GM18499 (cell line): ENCODE results near the gene FHIT.
"Not testable (repeated sequence)": the region's sequence is repeated elsewhere in the genome, so short reads cannot be mapped to it uniquely, and the experiment has no call there.

Experiments used
- ATAC-seq: cut with Tn5 transposase; IDR thresholded peaks from one replicate; pipeline ENCODE4 v1.9.1; 2021; ENCODE audit warnings: moderate number of reproducible peaks; ENCODE audit not compliant: insufficient read depth, unreplicated experiment

FHIT gene

DNA sequence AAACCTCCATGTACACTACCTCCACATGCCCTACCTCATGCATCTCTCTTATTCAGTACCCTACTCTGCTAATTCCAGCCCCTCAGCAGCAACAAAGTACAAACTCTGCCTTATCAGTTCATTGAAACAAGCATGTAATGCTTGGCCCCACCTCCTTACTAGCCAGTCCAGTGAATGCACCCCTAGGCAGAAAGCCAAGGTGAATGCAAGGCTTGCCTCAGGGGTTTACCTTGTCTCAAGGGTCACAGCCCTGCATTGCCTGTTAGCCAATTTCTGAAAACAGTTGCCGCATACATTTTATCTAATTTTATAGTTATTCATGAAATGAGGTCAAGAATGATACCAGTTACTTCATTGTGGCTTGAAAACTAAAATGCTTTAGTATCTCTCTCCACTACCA lies 576.4 kb downstream of the FHIT start:
- no peak for ATAC-seq

- ATAC-seq = no peak
Measured at GRCh38 chr3:60673123-60673522, 578.1 kb downstream of the FHIT start.

DNA sequence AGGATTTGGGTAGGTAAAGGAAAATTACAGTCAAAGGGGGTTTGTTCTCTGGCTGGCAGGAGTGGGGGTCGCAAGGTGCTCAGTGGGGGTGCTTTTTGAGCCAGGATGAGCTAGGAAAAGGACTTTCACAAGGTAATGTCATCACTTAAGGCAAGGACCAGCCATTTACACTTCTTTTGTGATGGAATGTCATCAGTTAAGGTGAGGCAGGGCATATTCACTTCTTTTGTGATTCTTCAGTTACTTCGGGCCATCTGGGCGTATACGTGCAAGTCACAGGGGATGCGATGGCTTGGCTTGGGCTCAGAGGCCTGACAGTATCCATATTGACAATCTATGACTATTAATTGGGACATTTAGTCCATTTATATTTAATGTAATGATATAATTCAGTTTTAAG lies 578.9 kb downstream of the FHIT start:
- not testable (repeated sequence) for ATAC-seq

GRCh38 chr3:60669636-60670035 lies 581.6 kb downstream of the FHIT start:
- no peak for ATAC-seq

- ATAC-seq = no peak
Measured at GRCh38 chr3:60660026-60660425, 591.2 kb downstream of the FHIT start.

DNA sequence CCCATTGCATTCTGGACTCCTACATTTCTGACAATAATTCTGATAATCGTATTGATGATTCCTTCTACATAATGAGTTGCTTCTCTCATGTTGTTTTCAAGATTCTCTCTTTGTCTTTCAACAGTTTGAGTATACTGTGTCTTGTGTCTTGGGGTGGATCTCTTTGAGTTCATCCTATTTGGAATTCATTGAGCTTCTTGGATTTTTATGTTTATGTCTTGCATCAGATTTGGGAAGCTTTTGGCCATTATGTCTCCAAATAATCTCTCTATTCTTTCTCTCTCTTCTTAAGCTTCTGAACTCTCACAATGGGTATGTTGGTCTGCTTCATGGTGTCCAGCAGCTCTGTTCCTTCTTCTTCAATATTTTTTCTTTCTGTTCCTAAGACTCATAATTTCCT lies 592.2 kb downstream of the FHIT start:
- no peak for ATAC-seq

GRCh38 chr3:60657972-60658371 lies 593.3 kb downstream of the FHIT start:
- ATAC-seq = peak; percentile 98

DNA sequence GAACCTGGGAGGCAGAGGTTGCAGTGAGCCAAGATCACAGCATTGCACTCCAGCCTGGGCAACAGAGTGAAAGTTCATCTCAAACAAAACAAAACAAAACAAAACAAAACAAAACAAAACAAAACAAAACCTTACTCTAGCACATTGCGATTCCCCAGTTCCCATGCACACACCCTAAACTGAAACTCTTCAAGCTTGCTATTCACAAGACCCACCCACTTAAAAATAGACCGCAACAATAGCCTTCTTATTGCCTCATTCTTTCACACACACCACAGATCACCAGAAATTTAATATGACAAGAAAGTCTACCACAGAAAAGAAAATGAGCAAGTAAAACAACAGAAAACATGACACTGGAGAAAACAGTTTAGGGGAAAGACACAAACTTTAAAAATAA lies 598.4 kb downstream of the FHIT start:
- ATAC-seq = no peak

- ATAC-seq = no peak
Measured at GRCh38 chr3:60651799-60652198, 599.5 kb downstream of the FHIT start.

- no peak for ATAC-seq
Measured at GRCh38 chr3:60650171-60650570, 601.1 kb downstream of the FHIT start.

DNA sequence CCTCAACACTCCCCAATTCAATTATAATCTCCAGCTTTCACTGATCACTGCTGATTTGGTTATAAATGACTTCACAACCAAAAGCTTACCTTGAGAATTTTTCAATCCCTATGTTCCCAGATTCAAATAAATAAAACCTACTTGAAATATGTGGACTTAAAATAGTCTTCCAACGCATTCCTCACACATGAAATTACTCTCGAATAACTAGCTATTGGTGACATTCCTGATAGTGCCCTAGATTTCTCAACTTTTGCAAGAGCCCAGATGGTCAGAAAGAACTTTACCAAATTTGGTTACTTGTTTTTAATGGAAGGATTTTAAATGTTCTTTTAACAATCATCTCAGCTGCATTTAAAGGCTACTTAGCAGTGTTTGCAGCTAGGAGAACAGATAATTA lies 605.5 kb downstream of the FHIT start:
- ATAC-seq = no peak

- ATAC-seq = no peak
Measured at GRCh38 chr3:60643831-60644230, 607.4 kb downstream of the FHIT start.

DNA sequence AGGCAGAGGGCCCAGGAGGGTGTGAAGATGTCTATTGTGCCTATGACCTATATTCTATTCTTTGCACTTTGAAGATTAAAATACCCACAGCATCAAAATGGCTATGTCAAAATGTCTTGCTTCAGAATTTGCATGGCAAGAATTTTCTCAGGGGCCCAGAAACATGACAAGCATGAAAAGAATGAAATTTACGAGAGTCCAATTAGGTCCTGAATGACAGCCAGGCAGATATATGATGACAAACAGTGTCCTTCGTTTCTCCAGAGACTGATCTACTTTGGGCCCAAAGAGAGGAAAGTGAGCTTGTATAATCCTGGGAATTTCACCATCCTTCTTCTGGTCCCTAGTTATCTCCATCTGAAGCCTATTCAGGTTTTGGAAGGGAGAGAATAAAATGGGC lies 609.9 kb downstream of the FHIT start:
- no peak for ATAC-seq

- no peak for ATAC-seq
Measured at GRCh38 chr3:60636846-60637245, 614.4 kb downstream of the FHIT start.

- ATAC-seq = no peak
Measured at GRCh38 chr3:60633644-60634043, 617.6 kb downstream of the FHIT start.

- ATAC-seq = no peak
Measured at GRCh38 chr3:60631509-60631908, 619.7 kb downstream of the FHIT start.

DNA sequence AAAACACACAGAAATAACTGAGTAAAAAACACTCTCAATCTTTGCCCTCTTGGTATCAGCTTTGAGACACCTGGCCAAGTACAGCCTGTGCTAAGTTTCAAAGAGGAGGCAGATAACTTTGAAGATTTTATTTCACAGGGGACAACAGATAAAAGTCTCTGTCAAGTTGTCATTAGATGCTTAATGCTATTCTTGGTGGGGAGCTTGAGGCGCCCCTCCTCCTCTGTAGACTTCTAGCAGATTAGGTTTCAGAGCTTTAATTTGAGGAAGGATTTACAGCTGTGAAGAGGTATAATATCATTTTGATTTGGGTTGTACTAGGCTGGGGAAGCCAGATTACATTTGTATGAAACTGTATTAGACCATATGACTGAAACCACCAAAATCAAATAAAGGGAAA lies 620.3 kb downstream of the FHIT start:
- ATAC-seq = no peak

DNA sequence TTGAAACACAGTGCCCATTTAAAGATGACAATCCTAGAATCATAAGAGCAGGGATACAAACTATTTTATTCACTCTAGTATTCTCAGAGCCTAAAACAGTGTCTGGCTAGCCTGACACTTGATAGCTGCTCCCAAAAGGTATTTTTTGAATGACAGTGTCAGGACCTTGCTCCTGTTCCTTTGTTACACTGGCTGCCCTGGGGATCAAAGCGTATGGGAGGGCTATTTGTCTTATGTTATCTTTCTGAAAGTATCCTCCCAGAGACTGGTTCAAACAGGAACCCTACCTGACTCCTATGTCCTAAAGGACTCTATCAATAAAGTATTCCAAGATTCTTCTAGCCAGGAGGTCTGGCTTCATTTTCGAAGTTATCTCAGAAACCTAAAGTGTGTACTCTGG lies 621.4 kb downstream of the FHIT start:
- no peak for ATAC-seq

DNA sequence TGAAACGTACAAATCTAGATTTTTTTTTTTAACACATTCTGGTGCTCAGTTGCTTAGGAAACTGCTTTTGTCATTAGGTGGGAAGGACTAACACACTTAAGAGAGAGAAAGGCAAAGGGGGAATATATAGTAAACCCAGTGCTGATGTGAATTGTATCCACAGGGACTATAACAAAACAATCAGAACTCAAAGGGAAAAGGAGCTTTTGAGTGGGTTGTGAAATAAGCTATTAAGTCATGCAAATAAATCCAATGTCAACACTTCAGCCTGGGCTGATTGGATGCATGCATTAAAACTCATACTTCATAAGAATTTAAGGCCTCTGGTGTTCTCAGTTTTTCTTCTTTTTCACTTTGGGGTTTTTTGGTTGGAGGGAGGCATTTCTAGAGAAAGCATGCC lies 628.9 kb downstream of the FHIT start:
- ATAC-seq = no peak

DNA sequence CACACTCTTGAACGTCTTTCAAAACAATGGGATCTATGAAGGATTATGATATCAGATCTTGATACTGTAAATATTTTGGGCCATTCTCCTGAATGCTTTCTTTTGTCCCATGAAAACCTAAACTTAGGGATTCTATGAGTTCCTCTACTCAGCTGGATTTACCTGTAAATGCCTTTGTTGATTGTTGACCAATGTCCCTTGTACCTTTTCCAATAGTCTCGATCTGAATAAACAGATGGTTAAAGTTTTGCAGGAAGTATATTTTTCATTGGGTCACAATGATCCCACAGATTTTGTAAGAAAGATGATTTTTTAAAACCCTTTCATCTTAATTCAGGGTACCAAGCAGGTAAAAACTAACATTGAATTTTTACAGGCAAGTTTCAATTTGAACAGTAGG lies 634.1 kb downstream of the FHIT start:
- ATAC-seq = no peak

DNA sequence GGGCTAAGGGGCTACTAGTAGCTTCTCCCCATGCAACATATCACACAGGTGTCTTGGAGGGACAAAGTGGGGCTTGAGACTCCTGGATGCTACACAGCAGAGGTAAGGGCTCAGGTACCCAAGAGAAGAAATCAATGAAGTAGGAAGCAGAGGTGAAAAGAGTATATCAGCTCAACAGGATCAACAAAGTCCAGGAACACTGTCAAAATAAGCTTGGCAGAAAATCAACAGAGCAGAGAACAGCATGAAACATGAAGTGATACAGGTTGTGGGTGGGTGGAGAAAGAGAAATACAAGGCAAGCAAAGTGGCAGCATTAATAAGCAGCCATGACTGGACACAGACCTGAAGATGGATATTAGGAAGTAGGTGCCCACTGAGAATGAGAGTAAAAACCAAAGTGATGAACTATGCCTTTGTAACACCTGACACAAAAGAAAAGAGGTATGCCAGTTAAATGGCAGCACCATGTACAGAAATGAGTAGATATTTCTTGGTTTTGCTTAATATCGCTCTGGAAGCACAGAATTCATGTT lies 637.4 kb downstream of the FHIT start:
- ATAC-seq = no peak

GRCh38 chr3:60610441-60611112 lies 640.7 kb downstream of the FHIT start:
- ATAC-seq = no peak

GRCh38 chr3:60609446-60609845 lies 641.8 kb downstream of the FHIT start:
- ATAC-seq = no peak
